Measurements from ENCODE around the gene TUBD1. TPM values are rescaled to one million over a fixed set of nuclear protein-coding genes. Genes with fewer than 3 reads are reported as not detected.
"Not testable (repeated sequence)": the region's sequence is repeated elsewhere in the genome, so short reads cannot be mapped to it uniquely, and the experiment has no call there.

TUBD1 gene, protein sequence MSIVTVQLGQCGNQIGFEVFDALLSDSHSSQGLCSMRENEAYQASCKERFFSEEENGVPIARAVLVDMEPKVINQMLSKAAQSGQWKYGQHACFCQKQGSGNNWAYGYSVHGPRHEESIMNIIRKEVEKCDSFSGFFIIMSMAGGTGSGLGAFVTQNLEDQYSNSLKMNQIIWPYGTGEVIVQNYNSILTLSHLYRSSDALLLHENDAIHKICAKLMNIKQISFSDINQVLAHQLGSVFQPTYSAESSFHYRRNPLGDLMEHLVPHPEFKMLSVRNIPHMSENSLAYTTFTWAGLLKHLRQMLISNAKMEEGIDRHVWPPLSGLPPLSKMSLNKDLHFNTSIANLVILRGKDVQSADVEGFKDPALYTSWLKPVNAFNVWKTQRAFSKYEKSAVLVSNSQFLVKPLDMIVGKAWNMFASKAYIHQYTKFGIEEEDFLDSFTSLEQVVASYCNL
- total RNA-seq (11.9 TPM), polyA plus RNA-seq (ENCODE audit: insufficient read depth, low read depth, low replicate concordance) (6.8 TPM)
- long read RNA-seq, donor 1, partial matches to known transcripts, result 0 of 1 reads
- long read RNA-seq, donor 1, other reads (novel, unspliced or antisense), result 0 of 1 reads
- long read RNA-seq, donor 2, partial matches to known transcripts, result 0 of 1 reads
- long read RNA-seq, donor 2, other reads (novel, unspliced or antisense), result 0 of 1 reads
- long read RNA-seq, donor 3, partial matches to known transcripts, result 7 of 8 reads
- long read RNA-seq, donor 3, other reads (novel, unspliced or antisense), result 0 of 8 reads
- long read RNA-seq, donor 4, result 0 reads
- long read RNA-seq, donor 5, result 0 reads
- long read RNA-seq, donor 6, partial matches to known transcripts, result 0 of 1 reads
- long read RNA-seq, donor 6, other reads (novel, unspliced or antisense), result 0 of 1 reads
- long read RNA-seq, donor 7, partial matches to known transcripts, result 0 of 7 reads
- long read RNA-seq, donor 7, other reads (novel, unspliced or antisense), result 4 of 7 reads
- long read RNA-seq, donor 8, partial matches to known transcripts, result 0 of 1 reads
- long read RNA-seq, donor 8, other reads (novel, unspliced or antisense), result 0 of 1 reads
- long read RNA-seq, donor 9, result 0 reads
- long read RNA-seq, donor 10, partial matches to known transcripts, result 0 of 3 reads
- long read RNA-seq, donor 10, other reads (novel, unspliced or antisense), result 0 of 3 reads

DNA sequence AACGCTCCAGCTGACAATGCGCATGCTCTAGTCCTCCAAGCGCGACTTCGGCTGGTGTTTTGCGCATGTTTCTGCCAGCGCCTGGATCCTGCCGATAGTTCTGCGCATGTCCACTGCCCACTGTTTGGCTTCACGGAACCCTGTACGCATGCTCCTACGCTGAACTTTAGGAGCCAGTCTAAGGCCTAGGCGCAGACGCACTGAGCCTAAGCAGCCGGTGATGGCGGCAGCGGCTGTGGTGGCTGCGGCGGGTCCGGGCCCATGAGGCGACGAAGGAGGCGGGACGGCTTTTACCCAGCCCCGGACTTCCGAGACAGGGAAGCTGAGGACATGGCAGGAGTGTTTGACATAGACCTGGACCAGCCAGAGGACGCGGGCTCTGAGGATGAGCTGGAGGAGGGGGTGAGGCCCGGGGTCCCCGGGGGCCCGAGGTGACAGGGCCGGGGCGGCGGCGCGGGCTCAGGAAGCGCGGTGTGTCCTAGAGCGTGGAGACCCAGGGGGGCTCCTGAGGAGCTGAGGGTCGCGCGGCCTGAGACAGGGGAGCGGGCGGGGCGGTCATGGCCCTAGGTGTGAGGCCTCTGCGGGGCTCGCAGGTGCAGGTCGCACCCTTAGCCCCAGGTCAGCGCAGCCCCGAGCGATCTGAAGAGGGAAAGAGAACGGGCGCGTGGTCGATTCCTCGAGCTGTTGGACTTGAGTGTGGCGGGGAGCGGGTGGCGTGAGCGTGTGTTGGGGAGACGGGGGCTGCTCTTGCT lies at the start of gene TUBD1, which contains the start of gene RPS6KB1:
Gene TUBD1 (minus strand): TSS at position 20 of the 752 bp plus-strand sequence. CDS start 1,941 bp downstream, outside the sequence.
Gene RPS6KB1 (plus strand): TSS at position 198 of the 752 bp plus-strand sequence. CDS start 64 bp downstream, at position 262.
- Histone ChIP-seq H3K27me3 (ENCODE audit: control insufficient read depth, insufficient read depth, low read length) (no peaks in the 10 kb centered on the region), H3K27ac (ENCODE audit: low read depth in 2 of 2, low read length in 2 of 2) (peak within 1 kb of the TSS; percentile 74 to 79), H3K4me1 (ENCODE audit: control insufficient read depth in 2 of 3, insufficient read depth in 2 of 3, low read depth in 1 of 3, low read length in 3 of 3) (peaks cover 0 to 7% (median 4%) of the 10 kb centered on the region in 3 donors), H3K4me3 (ENCODE audit: low read length in 3 of 3) (peak within 1 kb of the TSS; percentile 73 to 99 (median 94)), H3K9ac (ENCODE audit: low read length in 3 of 3) (peak within 1 kb of the TSS; percentile 52 to 95 (median 88)), H3K36me3 (ENCODE audit: control insufficient read depth in 2 of 3, insufficient read depth in 3 of 3, low read length in 3 of 3) (peaks cover 0 to 4% (median 2%) of the 10 kb centered on the region in 3 donors), H3K9me3 (ENCODE audit: control insufficient read depth in 2 of 3, insufficient read depth in 1 of 3, low read length in 3 of 3) (no peaks in the 10 kb centered on the region)
- DNase-seq (peak; percentile 98 to 99 (median 99)), FAIRE-seq (peak; percentile 68)
- intact Hi-C loops (cut with DNase I), result no loop called here
- TF ChIP-seq, protein P1, sequence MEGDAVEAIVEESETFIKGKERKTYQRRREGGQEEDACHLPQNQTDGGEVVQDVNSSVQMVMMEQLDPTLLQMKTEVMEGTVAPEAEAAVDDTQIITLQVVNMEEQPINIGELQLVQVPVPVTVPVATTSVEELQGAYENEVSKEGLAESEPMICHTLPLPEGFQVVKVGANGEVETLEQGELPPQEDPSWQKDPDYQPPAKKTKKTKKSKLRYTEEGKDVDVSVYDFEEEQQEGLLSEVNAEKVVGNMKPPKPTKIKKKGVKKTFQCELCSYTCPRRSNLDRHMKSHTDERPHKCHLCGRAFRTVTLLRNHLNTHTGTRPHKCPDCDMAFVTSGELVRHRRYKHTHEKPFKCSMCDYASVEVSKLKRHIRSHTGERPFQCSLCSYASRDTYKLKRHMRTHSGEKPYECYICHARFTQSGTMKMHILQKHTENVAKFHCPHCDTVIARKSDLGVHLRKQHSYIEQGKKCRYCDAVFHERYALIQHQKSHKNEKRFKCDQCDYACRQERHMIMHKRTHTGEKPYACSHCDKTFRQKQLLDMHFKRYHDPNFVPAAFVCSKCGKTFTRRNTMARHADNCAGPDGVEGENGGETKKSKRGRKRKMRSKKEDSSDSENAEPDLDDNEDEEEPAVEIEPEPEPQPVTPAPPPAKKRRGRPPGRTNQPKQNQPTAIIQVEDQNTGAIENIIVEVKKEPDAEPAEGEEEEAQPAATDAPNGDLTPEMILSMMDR (IDR thresholded peaks at IDR 0.05; ENCODE audit: borderline replicate concordance, extremely low read depth, insufficient read depth), result no peak

DNA sequence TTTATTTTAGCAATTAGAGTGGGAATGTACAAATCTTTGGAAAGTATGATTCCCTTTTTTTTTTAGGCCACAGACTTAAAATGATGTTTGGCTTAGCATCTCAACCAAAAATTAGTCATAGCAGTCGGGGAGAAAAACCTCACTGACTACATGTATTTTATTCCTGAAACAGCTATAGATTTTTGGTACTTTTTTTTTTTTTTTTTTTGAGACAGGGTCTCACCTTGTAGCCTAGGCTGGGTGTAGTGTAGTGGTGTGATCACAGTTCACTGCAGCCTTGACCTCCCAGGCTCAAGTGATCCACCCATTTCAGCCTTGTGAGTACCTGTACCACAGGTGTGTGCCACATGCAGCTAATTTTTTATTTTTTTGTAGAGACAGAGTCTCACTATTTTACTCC lies 48.4 kb upstream of the TUBD1 start:
- Histone ChIP-seq H3K27ac (ENCODE audit: low read depth in 2 of 2, low read length in 2 of 2) (no peak overlapping the region), H3K4me1 (ENCODE audit: control insufficient read depth in 2 of 3, insufficient read depth in 2 of 3, low read depth in 1 of 3, low read length in 3 of 3) (no peaks in the 10 kb centered on the region), H3K36me3 (ENCODE audit: control insufficient read depth in 2 of 3, insufficient read depth in 3 of 3, low read length in 3 of 3) (peaks cover 2 to 19% (median 13%) of the 10 kb centered on the region in 3 donors), H3K4me3 (ENCODE audit: low read length in 3 of 3) (no peak overlapping the region), H3K9me3 (ENCODE audit: control insufficient read depth in 2 of 3, insufficient read depth in 1 of 3, low read length in 3 of 3) (no peaks in the 10 kb centered on the region), H3K27me3 (ENCODE audit: control insufficient read depth, insufficient read depth, low read length) (no peaks in the 10 kb centered on the region), H3K9ac (ENCODE audit: low read length in 3 of 3) (no peak overlapping the region)
- FAIRE-seq (no peak), DNase-seq (no peak)
- TF ChIP-seq, protein P1 (IDR thresholded peaks at IDR 0.05; ENCODE audit: borderline replicate concordance, extremely low read depth, insufficient read depth), result no peak
- intact Hi-C loops (cut with DNase I), result no loop called here

- H3K36me3 ChIP-seq (ENCODE audit: control insufficient read depth in 2 of 3, insufficient read depth in 3 of 3, low read length in 3 of 3), result peaks cover 2 to 20% (median 13%) of the 10 kb centered on the region in 3 donors
- FAIRE-seq; intact Hi-C loops (cut with DNase I): not testable (repeated sequence)
These were observed 48.0 kb upstream of the TUBD1 start for GRCh38 chr17:59940697-59941096.

GRCh38 chr17:59933317-59933716 lies 40.6 kb upstream of the TUBD1 start:
- peaks cover 0 to 44% (median 14%) of the 10 kb centered on the region in 3 donors for H3K36me3 ChIP-seq (ENCODE audit: control insufficient read depth in 2 of 3, insufficient read depth in 3 of 3, low read length in 3 of 3)
- H3K9me3 ChIP-seq (ENCODE audit: control insufficient read depth in 2 of 3, insufficient read depth in 1 of 3, low read length in 3 of 3); H3K4me3 ChIP-seq (ENCODE audit: low read length in 3 of 3); H3K27me3 ChIP-seq (ENCODE audit: control insufficient read depth, insufficient read depth, low read length); H3K4me1 ChIP-seq (ENCODE audit: control insufficient read depth in 2 of 3, insufficient read depth in 2 of 3, low read depth in 1 of 3, low read length in 3 of 3); H3K9ac ChIP-seq (ENCODE audit: low read length in 3 of 3); DNase-seq; H3K27ac ChIP-seq (ENCODE audit: low read depth in 2 of 2, low read length in 2 of 2); intact Hi-C loops (cut with DNase I); FAIRE-seq: not testable (repeated sequence)

More at GRCh38 chr17:59940697-59941096, 48.0 kb upstream of the TUBD1 start:
- not testable (repeated sequence) for DNase-seq; H3K4me3 ChIP-seq (ENCODE audit: low read length in 3 of 3); H3K4me1 ChIP-seq (ENCODE audit: control insufficient read depth in 2 of 3, insufficient read depth in 2 of 3, low read depth in 1 of 3, low read length in 3 of 3); H3K27me3 ChIP-seq (ENCODE audit: control insufficient read depth, insufficient read depth, low read length); H3K9ac ChIP-seq (ENCODE audit: low read length in 3 of 3); H3K27ac ChIP-seq (ENCODE audit: low read depth in 2 of 2, low read length in 2 of 2); H3K9me3 ChIP-seq (ENCODE audit: control insufficient read depth in 2 of 3, insufficient read depth in 1 of 3, low read length in 3 of 3)

- FAIRE-seq; H3K4me3 ChIP-seq (ENCODE audit: low read length in 3 of 3); DNase-seq; H3K27ac ChIP-seq (ENCODE audit: low read depth in 2 of 2, low read length in 2 of 2); intact Hi-C loops (cut with DNase I); H3K27me3 ChIP-seq (ENCODE audit: control insufficient read depth, insufficient read depth, low read length); H3K9ac ChIP-seq (ENCODE audit: low read length in 3 of 3); H3K9me3 ChIP-seq (ENCODE audit: control insufficient read depth in 2 of 3, insufficient read depth in 1 of 3, low read length in 3 of 3); H3K4me1 ChIP-seq (ENCODE audit: control insufficient read depth in 2 of 3, insufficient read depth in 2 of 3, low read depth in 1 of 3, low read length in 3 of 3): not testable (repeated sequence)
- H3K36me3 ChIP-seq (ENCODE audit: control insufficient read depth in 2 of 3, insufficient read depth in 3 of 3, low read length in 3 of 3), result peaks cover 0 to 43% (median 11%) of the 10 kb centered on the region in 3 donors
These were observed 38.0 kb upstream of the TUBD1 start for GRCh38 chr17:59930768-59931167.

Data from kidney (tissue), 22 donors.